MCF 10A (cell line): ENCODE results near the gene CTNNA1. TPM values are rescaled to one million over a fixed set of nuclear protein-coding genes. Genes with fewer than 3 reads are reported as not detected.

Experiments
- BruUV-seq: library from RNA; stranded (reverse); fragments of 400-500 nt; replicated peaks from 2 replicates; lab custom pipeline; 2021; lab: Mats Ljungman, UMichigan
- CTCF ChIA-PET: fragments of 300-600 bp; sonication (Branson Sonifier 250); formaldehyde crosslinking; extraction: SDS; loops from one replicate; lab custom pipeline; 2021; ENCODE audit warnings: antibody characterized with exemption, inconsistent platforms; lab: Yijun Ruan, JAX
- POLR2A ChIA-PET: fragments of 300-600, 350-650 bp; sonication (Branson Sonifier 250); formaldehyde crosslinking; extraction: SDS; loops from one replicate; lab custom pipeline; 2020; ENCODE audit warnings: antibody characterized with exemption, inconsistent platforms; lab: Yijun Ruan, JAX
- DNase-seq: peaks from one replicate; pipeline ENCODE4 v3.0.0-alpha.2; 2018; ENCODE audit not compliant: unreplicated experiment
- H3K27ac Mint-ChIP-seq: one replicate; pipeline ENCODE4 v1.8.0; 2022; ENCODE audit warnings: mild to moderate bottlenecking, low read depth, mixed read lengths; ENCODE audit not compliant: unreplicated experiment
- H3K27me3 Mint-ChIP-seq: one replicate; pipeline ENCODE4 v1.8.0; 2022; ENCODE audit warnings: mixed read lengths; ENCODE audit not compliant: insufficient read depth, unreplicated experiment
- H3K36me3 Mint-ChIP-seq: one replicate; pipeline ENCODE4 v1.8.0; 2022; ENCODE audit warnings: mild to moderate bottlenecking, moderate library complexity, mixed read lengths; ENCODE audit not compliant: insufficient read depth, unreplicated experiment
- H3K4me1 Mint-ChIP-seq: one replicate; pipeline ENCODE4 v1.8.0; 2022; ENCODE audit warnings: mixed read lengths; ENCODE audit not compliant: insufficient read depth, unreplicated experiment
- H3K4me3 Mint-ChIP-seq: one replicate; pipeline ENCODE4 v1.8.0; 2022; ENCODE audit warnings: mild to moderate bottlenecking, moderate library complexity, mixed read lengths; ENCODE audit not compliant: unreplicated experiment
- H3K9me3 Mint-ChIP-seq: one replicate; pipeline ENCODE4 v1.8.0; 2022; ENCODE audit warnings: mixed read lengths; ENCODE audit not compliant: unreplicated experiment
- intact Hi-C: fragments of 100-400 bp; cut with micrococcal nuclease; formaldehyde crosslinking; loops from 2 replicates; pipeline ENCODE4 v1.14.1; 2022
- total RNA-seq: library from RNA; stranded (reverse); gene quantifications from 2 replicates; pipeline ENCODE4 v1.2.3, GENCODE V29; 2022
- TF ChIP-seq, protein P1 (sequence below): fragments of 200-600 bp; IDR thresholded peaks from one replicate; pipeline ENCODE4 v1.8.0; 2022; ENCODE audit warnings: antibody characterized with exemption, mild to moderate bottlenecking; ENCODE audit not compliant: unreplicated experiment

Gene CTNNA1
- total RNA-seq, 1 experiment from 2014 or later, result 519 TPM

DNA sequence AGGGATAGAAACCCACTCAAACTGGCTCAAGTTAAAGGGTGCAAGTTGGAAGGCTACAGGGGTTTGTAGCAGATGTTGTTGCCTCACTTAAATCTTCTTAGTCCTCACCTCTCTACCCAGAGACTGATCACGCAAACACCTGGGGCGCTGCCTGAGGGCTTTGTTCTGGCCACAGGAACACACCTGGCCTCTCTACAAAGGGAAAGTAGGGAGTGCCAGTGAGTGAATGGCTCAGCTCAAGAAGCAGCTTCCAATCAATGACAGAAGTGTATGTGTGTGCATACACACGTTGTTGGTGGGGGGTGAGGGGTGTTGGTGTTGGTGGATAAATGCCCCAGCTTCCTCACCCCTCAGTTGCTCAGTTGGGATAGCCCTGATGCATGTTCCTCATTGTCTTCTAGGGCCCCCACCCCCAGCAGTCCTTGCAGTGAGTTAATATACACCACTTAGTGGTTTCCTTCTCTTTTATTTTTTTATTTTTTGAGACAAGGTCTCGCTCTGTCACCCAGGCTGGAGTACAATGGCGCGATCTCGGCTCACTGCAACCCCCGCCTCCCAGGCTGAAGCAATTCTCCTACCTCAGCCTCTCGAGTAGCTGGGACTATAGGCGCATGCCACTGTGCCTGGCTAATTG is 30.6 kb upstream of the CTNNA1 start:
- BruUV-seq, result no TSS peak
- intact Hi-C loops, result no loop called here
- CTCF ChIA-PET, result interaction anchor here (0.6 to 1.7 kb wide), 4 partner anchors 17 to 134 kb away, joined by 4 to 8 read pairs (median 6); no protein-coding TSS in a partner anchor
- no peak overlapping the region for H3K4me3 Mint-ChIP-seq
- H3K4me1 Mint-ChIP-seq, result peaks cover 39% of the 10 kb centered on the region
- no peaks in the 10 kb centered on the region for H3K27me3 Mint-ChIP-seq
- peak; percentile 62 for DNase-seq
- no peaks in the 10 kb centered on the region for H3K9me3 Mint-ChIP-seq
- POLR2A ChIA-PET, result interaction anchor here (0.7 to 1.8 kb wide), 8 partner anchors 17 to 147 kb away, joined by 3 to 8 read pairs (median 4); partner anchors contain the start of genes CTNNA1 and HSPA9
- TF ChIP-seq, protein P1, sequence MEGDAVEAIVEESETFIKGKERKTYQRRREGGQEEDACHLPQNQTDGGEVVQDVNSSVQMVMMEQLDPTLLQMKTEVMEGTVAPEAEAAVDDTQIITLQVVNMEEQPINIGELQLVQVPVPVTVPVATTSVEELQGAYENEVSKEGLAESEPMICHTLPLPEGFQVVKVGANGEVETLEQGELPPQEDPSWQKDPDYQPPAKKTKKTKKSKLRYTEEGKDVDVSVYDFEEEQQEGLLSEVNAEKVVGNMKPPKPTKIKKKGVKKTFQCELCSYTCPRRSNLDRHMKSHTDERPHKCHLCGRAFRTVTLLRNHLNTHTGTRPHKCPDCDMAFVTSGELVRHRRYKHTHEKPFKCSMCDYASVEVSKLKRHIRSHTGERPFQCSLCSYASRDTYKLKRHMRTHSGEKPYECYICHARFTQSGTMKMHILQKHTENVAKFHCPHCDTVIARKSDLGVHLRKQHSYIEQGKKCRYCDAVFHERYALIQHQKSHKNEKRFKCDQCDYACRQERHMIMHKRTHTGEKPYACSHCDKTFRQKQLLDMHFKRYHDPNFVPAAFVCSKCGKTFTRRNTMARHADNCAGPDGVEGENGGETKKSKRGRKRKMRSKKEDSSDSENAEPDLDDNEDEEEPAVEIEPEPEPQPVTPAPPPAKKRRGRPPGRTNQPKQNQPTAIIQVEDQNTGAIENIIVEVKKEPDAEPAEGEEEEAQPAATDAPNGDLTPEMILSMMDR, result no peak
- H3K36me3 Mint-ChIP-seq, result no peaks in the 10 kb centered on the region
- peak overlapping the region; percentile 28 for H3K27ac Mint-ChIP-seq

DNA sequence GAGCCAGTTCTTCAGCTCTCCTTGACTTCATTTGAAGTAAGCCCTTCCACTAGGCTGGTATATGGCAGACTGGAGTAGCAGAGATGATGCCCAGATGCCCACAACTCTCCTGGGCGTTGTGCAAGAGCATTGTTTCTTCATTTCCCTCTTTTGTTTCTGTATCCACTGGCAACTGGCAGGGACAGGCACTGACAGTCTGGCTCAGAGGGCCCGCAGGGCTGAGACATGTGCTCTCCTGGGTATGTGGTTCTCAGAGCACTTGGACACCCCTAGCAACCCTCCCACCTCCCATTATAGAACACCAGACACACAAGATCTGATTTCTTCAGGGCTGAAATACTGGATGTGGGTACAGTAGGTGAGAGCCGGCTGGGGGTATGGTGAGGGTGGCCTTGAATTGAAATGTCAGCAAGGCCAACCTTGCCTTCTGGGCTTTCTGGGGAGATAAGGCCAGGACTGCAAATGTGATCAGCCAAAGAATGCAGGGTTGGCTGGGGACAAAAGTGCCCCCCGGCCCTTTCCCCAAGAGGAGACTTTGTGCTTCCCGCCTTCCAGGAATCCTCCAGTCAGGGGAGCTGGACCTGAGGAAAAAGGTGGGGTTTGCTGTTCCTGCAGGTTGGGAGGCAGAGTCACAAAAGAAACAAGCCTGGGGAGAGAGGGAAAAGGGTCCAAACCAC is 28.6 kb upstream of the CTNNA1 start:
- H3K27me3 Mint-ChIP-seq, result no peaks in the 10 kb centered on the region
- intact Hi-C loops, result loop anchor here (1.0 to 2.0 kb wide), 3 partner anchors 72 to 145 kb away; no protein-coding TSS in a partner anchor
- no peaks in the 10 kb centered on the region for H3K36me3 Mint-ChIP-seq
- ChIA-PET POLR2A (interaction anchor here (0.6 to 2.2 kb wide), 24 partner anchors 9 to 1247 kb away, joined by 3 to 27 read pairs (median 5); partner anchors contain the start of genes CTNNA1 and HSPA9), CTCF (interaction anchor here (0.6 to 2.2 kb wide), 28 partner anchors 9 to 575 kb away, joined by 3 to 23 read pairs (median 4); partner anchors contain the start of gene HSPA9)
- no peaks in the 10 kb centered on the region for H3K9me3 Mint-ChIP-seq
- H3K4me1 Mint-ChIP-seq, result peaks cover 39% of the 10 kb centered on the region
- H3K4me3 Mint-ChIP-seq, result peak overlapping the region; percentile 5
- BruUV-seq, result no TSS peak
- TF ChIP-seq, protein P1, result no peak
- peak; percentile 99 for DNase-seq
- peak overlapping the region; percentile 96 for H3K27ac Mint-ChIP-seq

DNA sequence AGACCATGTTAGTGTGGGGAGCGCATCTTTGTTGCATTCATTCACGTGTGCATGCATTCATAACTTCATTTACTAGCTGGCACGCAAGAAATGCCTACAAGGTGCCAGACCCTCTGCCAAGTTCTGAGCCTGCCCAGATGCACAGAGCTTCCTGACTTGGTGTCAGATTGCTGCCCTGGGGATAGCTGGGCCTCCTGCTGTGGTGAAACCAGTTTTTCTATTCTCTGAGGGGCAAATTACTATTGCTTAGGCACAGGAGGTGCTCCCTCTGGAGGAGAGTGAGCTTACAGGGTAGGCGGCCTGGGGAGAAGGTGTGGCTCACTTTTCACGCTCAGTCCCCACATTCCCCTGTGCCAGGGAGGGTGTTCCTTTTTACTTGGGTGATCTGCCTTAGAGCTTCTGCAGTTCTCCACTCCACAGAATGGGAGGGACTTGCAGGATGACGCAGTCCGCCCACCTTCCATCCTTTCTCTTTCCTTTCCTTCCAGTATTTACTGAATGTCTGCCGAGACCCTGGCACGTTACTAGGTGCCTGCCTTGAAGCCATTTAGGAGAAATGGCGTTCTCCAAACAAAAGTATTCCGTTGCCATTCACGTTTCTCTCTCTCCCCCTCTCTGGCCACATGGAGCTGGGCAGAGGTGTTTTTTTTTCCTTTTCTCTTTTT is 27.9 kb upstream of the CTNNA1 start:
- TF ChIP-seq, protein P1, result peak; percentile 55
- Mint-ChIP-seq H3K27me3 (no peaks in the 10 kb centered on the region), H3K4me3 (peak overlapping the region; percentile 51), H3K27ac (peak overlapping the region; percentile 96), H3K36me3 (no peaks in the 10 kb centered on the region), H3K9me3 (no peaks in the 10 kb centered on the region), H3K4me1 (peaks cover 39% of the 10 kb centered on the region)
- BruUV-seq, result no TSS peak
- intact Hi-C loops, result loop anchor here (1.0 to 2.0 kb wide), 3 partner anchors 72 to 146 kb away; no protein-coding TSS in a partner anchor
- POLR2A ChIA-PET, result interaction anchor here (0.6 to 2.2 kb wide), 32 partner anchors 9 to 1246 kb away, joined by 3 to 27 read pairs (median 4); partner anchors contain the start of genes CTNNA1 and HSPA9
- CTCF ChIA-PET, result interaction anchor here (0.5 to 2.2 kb wide), 40 partner anchors 8 to 575 kb away, joined by 3 to 23 read pairs (median 4); partner anchors contain the start of gene HSPA9
- peak; percentile 100 for DNase-seq
